Activated effector memory CD4-positive, alpha-beta T cell treated with anti-CD3 and anti-CD28 coated beads, Interleukin-2, amount 50 U/mL, for 16 hours (primary cell): ENCODE results near the gene TBX1.

Experiments used
- DNase-seq: peaks from one replicate; pipeline ENCODE4 v3.0.0-alpha.2; 2020

TBX1 gene

GRCh38 chr22:19760058-19760950 is at the start of gene TBX1:
TBX1 (plus strand) TSS chr22:19760778; CDS start chr22:19760844, 66 bp downstream.
- no peak for DNase-seq

GRCh38 chr22:19713245-19713644 is 47.3 kb upstream of the TBX1 start:
- DNase-seq = no peak

- DNase-seq = no peak
These were observed 46.8 kb upstream of the TBX1 start for GRCh38 chr22:19713650-19714311.

GRCh38 chr22:19714312-19715187 is 46.0 kb upstream of the TBX1 start, which contains the start of gene SEPTIN5:
SEPTIN5 (plus strand) TSS chr22:19714503; CDS start chr22:19714589, 86 bp downstream.
- DNase-seq = no peak

- DNase-seq = no peak
These were observed 45.2 kb upstream of the TBX1 start for GRCh38 chr22:19715188-19715930.

- no peak for DNase-seq
These were observed 44.3 kb upstream of the TBX1 start for GRCh38 chr22:19716041-19716828.

- DNase-seq = no peak
These were observed 43.8 kb upstream of the TBX1 start for GRCh38 chr22:19716829-19717105.

GRCh38 chr22:19717181-19717580 is 43.4 kb upstream of the TBX1 start:
- DNase-seq = no peak

GRCh38 chr22:19717691-19718455 is 42.7 kb upstream of the TBX1 start:
- peak; percentile 93 for DNase-seq

GRCh38 chr22:19718456-19719049 is 42.0 kb upstream of the TBX1 start:
- no peak for DNase-seq

- peak; percentile 70 for DNase-seq
These were observed 41.5 kb upstream of the TBX1 start for GRCh38 chr22:19719050-19719482.

GRCh38 chr22:19719488-19720021 is 41.0 kb upstream of the TBX1 start:
- no peak for DNase-seq

GRCh38 chr22:19720150-19720827 is 40.3 kb upstream of the TBX1 start:
- DNase-seq = no peak

GRCh38 chr22:19720999-19721329 is 39.6 kb upstream of the TBX1 start:
- DNase-seq = no peak

- DNase-seq = no peak
These were observed 39.0 kb upstream of the TBX1 start for GRCh38 chr22:19721330-19722177.

- no peak for DNase-seq
These were observed 38.2 kb upstream of the TBX1 start for GRCh38 chr22:19722178-19722981.

GRCh38 chr22:19722982-19723231 is 37.7 kb upstream of the TBX1 start:
- no peak for DNase-seq
